Upper lobe of right lung (tissue), 1 donor: ENCODE data around the gene ANKS1B. TPM values are rescaled to one million over a fixed set of nuclear protein-coding genes. Genes with fewer than 3 reads are reported as not detected.

Source experiments
- ATAC-seq: fragments of 200-7000 bp; cut with Tn5 transposase; one replicate; pipeline ENCODE4 v1.9.1; 2020; ENCODE audit warnings: mild to moderate bottlenecking, moderate library complexity
- DNase-seq: peaks from one replicate; pipeline ENCODE4 v3.0.0-alpha.2; 2020
- H3K27ac ChIP-seq: fragments of 200-600 bp; one replicate; pipeline ENCODE4 v1.8.0; 2022
- H3K27me3 ChIP-seq: fragments of 200-600 bp; one replicate; pipeline ENCODE4 v1.8.0; 2022; ENCODE audit warnings: mild to moderate bottlenecking
- H3K36me3 ChIP-seq: fragments of 200-600 bp; one replicate; pipeline ENCODE4 v1.8.0; 2022
- H3K4me1 ChIP-seq: fragments of 200-600 bp; one replicate; pipeline ENCODE4 v1.8.0; 2022
- H3K4me3 ChIP-seq: fragments of 200-600 bp; one replicate; pipeline ENCODE4 v1.8.0; 2022; ENCODE audit warnings: mild to moderate bottlenecking
- H3K9me3 ChIP-seq: fragments of 200-600 bp; one replicate; pipeline ENCODE4 v1.8.0; 2022
- CTCF ChIP-seq: fragments of 200-600 bp; IDR thresholded peaks from one replicate; pipeline ENCODE4 v1.8.0; 2022; ENCODE audit warnings: antibody characterized with exemption
- intact Hi-C: fragments of 100-400 bp; cut with DNase I; formaldehyde crosslinking; loops from one replicate; pipeline ENCODE4 v1.11.0; 2022
- total RNA-seq: library from RNA; stranded (reverse); fragmentation: NEBNext Ultra II Directional; extraction: Animal tissue kit (Norgen Biotek cat#: 25700); gene quantifications from one replicate; pipeline ENCODE4 v1.2.1, GENCODE V29; 2021
- donor health status: DM: no; HTN: yes; CAD: no; lungs with severe emphysema.

Gene ANKS1B
- total RNA-seq, 1 donor from 2014 or later, result 5.3 TPM

DNA sequence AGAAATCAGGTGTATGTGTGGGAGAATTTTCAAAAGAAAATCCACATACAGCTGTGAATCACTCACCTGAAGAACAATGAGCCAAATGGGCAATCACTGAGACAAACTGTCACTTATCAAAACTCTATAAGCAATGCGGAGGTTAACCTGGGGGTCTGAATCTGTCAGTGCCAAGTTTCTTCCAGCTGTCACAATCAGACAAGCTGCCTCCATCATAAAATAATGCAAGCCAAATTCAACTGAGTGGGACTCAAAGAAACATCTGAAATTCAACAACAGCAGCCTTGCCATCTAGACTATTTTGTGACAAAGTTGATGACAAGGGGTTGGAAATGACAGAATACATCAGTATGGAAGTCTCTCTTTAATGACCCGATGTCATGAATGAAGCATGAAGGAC, 276.9 kb downstream of the ANKS1B start:
- intact Hi-C loops, result no loop called here
- ATAC-seq, result no peak
- Histone ChIP-seq H3K9me3 (no peaks in the 10 kb centered on the region), H3K4me3 (no peak overlapping the region), H3K27ac (no peak overlapping the region), H3K4me1 (no peaks in the 10 kb centered on the region), H3K36me3 (no peaks in the 10 kb centered on the region), H3K27me3 (no peaks in the 10 kb centered on the region)
- DNase-seq, result no peak
- no peak for TF ChIP-seq CTCF

- Histone ChIP-seq H3K27ac (no peak overlapping the region), H3K4me1 (no peaks in the 10 kb centered on the region), H3K27me3 (no peaks in the 10 kb centered on the region), H3K4me3 (no peak overlapping the region), H3K9me3 (no peaks in the 10 kb centered on the region), H3K36me3 (no peaks in the 10 kb centered on the region)
- DNase-seq (no peak), ATAC-seq (no peak)
- intact Hi-C loops, result no loop called here
- TF ChIP-seq CTCF, result no peak
Observed at GRCh38 chr12:99706736-99707473, 277.8 kb downstream of the ANKS1B start.

- Histone ChIP-seq H3K4me1 (no peaks in the 10 kb centered on the region), H3K36me3 (no peaks in the 10 kb centered on the region), H3K27me3 (no peaks in the 10 kb centered on the region), H3K9me3 (no peaks in the 10 kb centered on the region), H3K27ac (no peak overlapping the region), H3K4me3 (no peak overlapping the region)
- ATAC-seq, result no peak
- DNase-seq, result no peak
- intact Hi-C loops, result no loop called here
- TF ChIP-seq CTCF, result no peak
Observed at GRCh38 chr12:99704458-99704857, 280.3 kb downstream of the ANKS1B start.

DNA sequence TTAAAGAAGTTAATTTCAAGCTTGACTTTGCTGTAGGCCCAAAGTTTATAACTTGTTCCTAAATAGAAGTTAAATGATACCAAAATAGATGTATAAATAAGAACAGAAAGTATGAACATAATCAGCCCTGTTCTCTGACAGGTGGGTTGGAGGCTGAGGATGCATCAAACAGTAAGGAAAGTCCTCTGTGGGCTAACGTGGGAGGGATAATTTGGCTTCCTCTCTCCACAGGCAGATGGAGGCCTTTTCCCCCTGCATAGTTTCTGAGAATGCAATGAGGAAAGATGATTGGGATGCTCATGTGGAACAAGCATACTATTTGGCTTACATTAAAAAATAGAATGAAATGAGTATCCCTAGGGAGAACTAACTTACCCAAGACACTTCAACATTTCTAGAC, 280.7 kb downstream of the ANKS1B start:
- no peak overlapping the region for H3K4me3 ChIP-seq
- no peaks in the 10 kb centered on the region for H3K9me3 ChIP-seq
- H3K27ac ChIP-seq, result no peak overlapping the region
- H3K27me3 ChIP-seq, result no peaks in the 10 kb centered on the region
- ATAC-seq, result no peak
- no peak for DNase-seq
- H3K4me1 ChIP-seq, result no peaks in the 10 kb centered on the region
- H3K36me3 ChIP-seq, result no peaks in the 10 kb centered on the region
- intact Hi-C loops, result no loop called here
- no peak for TF ChIP-seq CTCF

DNA sequence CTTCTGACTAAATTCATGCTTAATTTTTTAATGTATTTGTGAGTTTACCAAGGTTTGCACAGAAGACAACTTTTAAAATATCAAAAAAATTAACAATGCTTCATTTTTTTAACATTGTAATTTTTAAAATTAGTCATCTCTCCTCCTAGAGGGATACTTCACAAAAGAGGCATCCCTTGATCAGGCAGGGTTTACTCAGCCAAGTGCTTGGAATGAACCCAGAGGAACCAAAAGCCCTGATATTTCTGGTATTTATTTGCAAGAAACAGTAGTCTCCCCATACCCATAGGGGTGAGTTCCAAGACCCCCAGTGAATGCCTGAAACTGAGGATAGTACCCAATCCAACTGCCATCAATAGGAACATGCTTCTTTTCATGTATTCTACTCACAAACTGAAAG, 284.7 kb downstream of the ANKS1B start:
- TF ChIP-seq CTCF, result no peak
- H3K27me3 ChIP-seq, result no peaks in the 10 kb centered on the region
- DNase-seq (no peak), ATAC-seq (no peak)
- no peak overlapping the region for H3K4me3 ChIP-seq
- H3K4me1 ChIP-seq, result no peaks in the 10 kb centered on the region
- no peak overlapping the region for H3K27ac ChIP-seq
- intact Hi-C loops, result no loop called here
- H3K9me3 ChIP-seq, result no peaks in the 10 kb centered on the region
- no peaks in the 10 kb centered on the region for H3K36me3 ChIP-seq

- Histone ChIP-seq H3K9me3 (no peaks in the 10 kb centered on the region), H3K36me3 (no peaks in the 10 kb centered on the region), H3K27me3 (no peaks in the 10 kb centered on the region), H3K4me3 (no peak overlapping the region), H3K4me1 (no peaks in the 10 kb centered on the region), H3K27ac (no peak overlapping the region)
- intact Hi-C loops, result no loop called here
- no peak for TF ChIP-seq CTCF
- ATAC-seq (no peak), DNase-seq (no peak)
Observed at GRCh38 chr12:99695050-99695449, 289.7 kb downstream of the ANKS1B start.
